Ecto neural progenitor cell (in vitro differentiated cells): ENCODE data around the gene DRD5.
"Not testable (repeated sequence)": the region's sequence is repeated elsewhere in the genome, so short reads cannot be mapped to it uniquely, and the experiment has no call there.

ENCODE experiments used
- DNase-seq: peaks from one replicate; pipeline ENCODE4 v3.0.0-alpha.2; 2018; ENCODE audit warnings: low spot score

DRD5 gene

GRCh38 chr4:9781343-9782135 is at the start of gene DRD5:
DRD5 (plus strand) TSS chr4:9781634; CDS start chr4:9782030, 396 bp downstream.
- DNase-seq: peak; percentile 70

DNA sequence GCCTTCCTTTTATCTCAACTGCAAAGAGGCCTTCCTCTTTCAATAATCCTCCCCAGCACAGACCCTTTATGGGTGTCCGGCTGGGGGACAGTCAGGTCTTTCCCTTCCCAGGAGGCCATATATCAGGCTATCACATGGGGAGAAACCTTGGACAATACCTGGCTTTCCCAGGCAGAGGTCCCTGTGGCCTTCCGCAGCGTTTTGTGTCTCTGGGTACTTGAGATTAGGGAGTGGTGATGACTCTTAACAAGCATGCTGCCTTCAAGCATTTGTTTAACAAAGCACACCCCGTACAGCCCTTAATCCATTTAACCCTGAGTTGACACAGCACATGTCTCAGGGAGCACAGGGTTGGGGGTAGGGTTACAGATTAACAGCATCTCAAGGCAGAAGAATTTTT is 49.2 kb upstream of the DRD5 start:
- not testable (repeated sequence) for DNase-seq

- no peak for DNase-seq
Measured at GRCh38 chr4:9735515-9735914, 45.9 kb upstream of the DRD5 start.

DNA sequence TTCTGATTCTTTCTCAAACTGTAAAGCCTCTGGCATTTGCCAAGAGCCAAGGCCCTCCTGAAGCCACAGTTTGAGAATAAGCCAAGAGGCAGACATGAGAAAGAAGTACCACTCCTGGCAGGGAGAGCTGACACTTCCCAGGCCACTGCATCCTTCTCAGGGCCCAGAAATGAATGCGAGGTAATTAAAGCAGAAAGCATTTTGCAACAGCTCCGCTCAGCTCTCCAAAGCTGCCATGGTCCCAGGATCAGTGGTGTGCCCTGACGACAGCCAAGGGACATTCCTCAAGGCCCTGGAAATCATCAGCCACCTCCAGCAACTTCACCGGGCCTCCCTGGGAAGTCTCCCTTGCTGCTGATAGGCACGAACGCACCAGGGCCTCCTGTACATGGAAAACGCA is 44.2 kb upstream of the DRD5 start:
- DNase-seq: not testable (repeated sequence)

DNA sequence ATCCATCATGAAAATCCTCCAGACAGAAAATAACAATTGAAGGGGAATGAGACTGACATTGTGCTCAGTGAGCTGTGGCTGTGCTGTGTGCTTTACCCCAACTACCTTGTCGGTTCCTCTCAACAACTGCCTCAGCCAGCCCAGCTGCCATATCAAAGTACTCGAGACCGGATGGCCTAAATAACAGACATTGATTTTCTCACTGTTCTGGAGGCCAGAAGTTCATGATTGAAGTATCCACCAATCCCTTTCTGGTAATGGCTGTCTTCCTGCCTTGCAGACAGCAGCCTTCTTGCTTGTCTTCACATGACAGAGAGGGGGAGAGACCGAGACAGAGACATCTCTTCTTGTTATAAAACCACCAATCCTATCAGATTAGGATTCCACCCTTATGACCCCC is 37.6 kb upstream of the DRD5 start:
- DNase-seq: not testable (repeated sequence)

DNA sequence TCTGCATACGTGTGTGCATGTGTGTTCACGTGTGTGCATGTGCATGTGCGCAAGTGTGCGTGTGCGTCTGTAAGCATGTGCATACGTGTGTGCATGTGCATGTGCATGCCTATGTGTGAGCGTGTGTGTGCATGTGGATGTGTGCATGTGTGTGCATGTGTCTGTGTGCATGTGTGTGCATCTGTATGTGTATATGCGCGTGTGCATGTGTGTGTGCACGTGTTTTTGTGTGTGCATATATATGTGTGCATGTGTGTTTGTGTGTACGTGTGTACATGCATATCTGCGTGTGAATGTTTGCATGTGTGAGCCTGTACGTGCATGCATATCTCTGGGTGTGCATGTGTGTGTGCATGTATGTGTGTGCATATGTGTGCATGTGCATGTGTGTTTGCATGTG is 35.7 kb upstream of the DRD5 start:
- DNase-seq: no peak

GRCh38 chr4:9758641-9759317 is 22.7 kb upstream of the DRD5 start:
- DNase-seq: no peak

DNA sequence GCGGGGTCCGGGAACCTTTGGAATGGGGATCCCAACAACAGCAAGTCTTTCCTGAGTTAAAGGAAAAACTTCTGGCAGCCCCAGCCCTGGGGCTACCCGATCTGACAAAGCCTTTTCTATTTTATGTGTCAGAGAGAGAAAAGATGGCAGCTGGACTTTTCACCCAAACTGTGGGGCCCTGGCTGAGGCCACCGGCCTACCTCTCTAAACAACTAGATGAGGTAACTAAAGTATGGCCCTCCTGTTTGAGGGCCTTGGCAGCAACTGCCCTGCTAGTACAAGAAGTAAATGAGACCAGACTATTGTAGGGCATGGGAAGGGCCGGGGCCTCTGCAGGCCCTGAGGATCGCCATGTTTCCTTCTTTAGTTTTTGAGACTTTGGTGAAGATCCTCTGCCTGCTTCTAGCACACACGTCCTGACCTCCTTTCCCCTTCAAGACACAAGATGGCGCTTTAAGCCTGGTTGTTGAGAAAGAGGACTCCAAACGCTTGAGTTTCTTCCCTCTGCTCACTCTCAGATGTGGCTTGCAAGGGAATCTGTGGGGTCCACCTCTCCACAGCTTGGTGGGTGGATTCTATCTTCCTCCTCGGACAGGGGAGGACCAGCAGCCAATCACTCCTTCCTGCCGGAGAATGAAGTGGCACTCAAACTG is 18.5 kb upstream of the DRD5 start:
- peak; percentile 68 for DNase-seq

DNA sequence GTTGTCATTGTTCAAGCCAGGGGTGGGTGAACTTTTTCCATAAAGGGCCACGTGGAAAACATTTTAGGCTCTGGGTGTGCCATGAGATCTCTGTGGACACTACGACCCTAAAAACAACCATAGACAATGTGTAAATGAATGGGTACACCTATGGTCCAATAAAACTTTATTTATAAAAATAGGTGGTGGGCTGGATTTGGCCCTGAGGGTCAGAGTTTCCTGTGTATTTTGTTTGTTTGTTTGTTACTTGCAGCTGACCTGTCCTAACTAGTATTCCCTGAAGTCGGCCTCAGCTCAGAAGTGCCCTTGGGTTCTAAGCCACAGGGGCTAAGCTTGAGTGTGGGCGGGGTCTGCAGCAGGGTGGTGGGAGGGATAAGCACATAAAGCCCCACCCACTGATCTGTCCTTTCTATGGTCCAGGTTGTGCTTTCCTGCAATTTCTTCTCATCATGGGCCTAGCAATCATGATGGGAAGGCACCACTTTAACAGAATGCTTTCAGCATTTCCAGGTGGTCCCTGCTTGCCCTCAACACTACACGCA is 17.2 kb upstream of the DRD5 start:
- DNase-seq: no peak

GRCh38 chr4:9765091-9765490 is 16.3 kb upstream of the DRD5 start:
- peak; percentile 57 for DNase-seq

- DNase-seq: no peak
Measured at GRCh38 chr4:9769321-9769720, 12.1 kb upstream of the DRD5 start.

- no peak for DNase-seq
Measured at GRCh38 chr4:9771034-9771433, 10.4 kb upstream of the DRD5 start.

DNA sequence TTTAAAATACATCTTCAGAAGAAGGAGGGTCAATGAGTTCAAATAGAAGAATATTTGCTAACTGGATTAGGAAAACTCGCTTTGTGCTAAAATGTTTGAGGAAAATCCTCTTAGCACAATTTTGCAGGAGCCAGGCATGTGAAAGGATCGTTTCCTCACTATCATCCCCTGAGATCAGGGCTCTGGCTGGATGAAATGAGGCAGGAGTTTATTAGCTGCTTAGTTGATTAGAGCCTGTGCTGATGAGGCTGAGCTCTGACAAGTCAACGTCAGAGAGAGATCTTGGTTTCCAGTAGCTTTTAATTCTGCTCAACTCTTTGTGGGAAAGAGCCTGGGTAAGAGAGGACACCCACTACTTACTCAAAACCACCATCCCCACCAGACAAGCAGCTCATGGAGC is 8.0 kb upstream of the DRD5 start:
- no peak for DNase-seq

DNA sequence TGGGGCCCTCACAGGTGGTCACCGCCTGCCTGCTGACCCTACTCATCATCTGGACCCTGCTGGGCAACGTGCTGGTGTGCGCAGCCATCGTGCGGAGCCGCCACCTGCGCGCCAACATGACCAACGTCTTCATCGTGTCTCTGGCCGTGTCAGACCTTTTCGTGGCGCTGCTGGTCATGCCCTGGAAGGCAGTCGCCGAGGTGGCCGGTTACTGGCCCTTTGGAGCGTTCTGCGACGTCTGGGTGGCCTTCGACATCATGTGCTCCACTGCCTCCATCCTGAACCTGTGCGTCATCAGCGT is 652 bp downstream of the DRD5 start:
- no peak for DNase-seq

DNA sequence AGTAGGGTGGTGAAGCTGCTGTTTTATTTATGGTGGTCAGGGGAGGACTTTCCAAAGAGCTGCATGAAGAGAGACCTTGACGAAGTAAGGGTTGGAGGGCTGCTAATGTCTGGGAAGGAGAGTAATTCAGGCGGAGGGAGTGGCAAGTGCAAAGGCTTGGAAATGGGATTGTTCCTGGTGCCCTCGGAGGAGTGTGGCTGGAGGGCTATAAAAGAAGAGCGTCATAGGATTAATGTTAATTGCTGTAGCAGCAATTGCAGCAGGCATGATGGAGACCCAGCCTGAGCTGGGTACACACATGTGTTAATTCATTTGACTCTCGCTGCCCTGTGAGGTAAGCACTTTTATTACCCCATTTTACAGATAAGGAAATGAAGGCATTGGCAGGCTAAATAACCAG is 4.5 kb downstream of the DRD5 start:
- not testable (repeated sequence) for DNase-seq

DNA sequence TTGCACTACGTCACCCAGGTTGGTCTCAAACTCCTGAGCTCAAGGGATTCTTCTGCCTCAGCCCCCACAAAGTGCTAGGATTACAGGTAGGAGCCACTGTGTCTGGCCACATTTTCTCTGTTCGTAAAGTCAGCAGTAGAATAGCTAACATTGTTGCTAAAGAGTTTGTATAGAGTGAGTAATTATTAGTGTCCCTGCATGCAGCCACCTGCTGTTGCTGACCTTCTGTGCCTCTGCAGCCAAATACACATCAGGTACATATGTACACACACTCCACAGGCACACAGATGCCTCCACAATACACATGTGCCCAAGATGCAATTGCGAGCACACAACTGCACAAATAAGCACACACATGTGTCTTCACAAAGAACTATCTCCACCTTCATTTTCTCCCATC is 10.9 kb downstream of the DRD5 start:
- no peak for DNase-seq

DNA sequence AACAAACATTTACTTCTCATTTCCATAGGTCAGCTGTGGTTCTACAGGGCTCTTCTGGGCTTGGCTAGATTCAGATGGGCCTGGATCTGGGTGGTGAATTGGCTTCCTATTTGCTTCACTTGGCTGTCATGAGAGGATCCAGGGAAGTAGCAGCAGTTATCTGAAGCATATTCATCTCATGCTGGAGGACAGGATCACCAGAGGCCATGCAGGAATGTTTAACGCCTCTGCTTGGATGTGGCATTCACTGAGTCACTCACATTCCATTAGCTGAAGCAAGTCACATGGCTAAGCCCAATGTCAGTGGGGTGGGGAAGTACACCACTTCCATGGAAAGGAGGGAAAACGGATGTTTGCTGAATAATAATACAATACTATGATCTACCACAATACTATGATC is 15.2 kb downstream of the DRD5 start:
- DNase-seq: not testable (repeated sequence)

GRCh38 chr4:9800848-9801247 is 19.4 kb downstream of the DRD5 start:
- no peak for DNase-seq

DNA sequence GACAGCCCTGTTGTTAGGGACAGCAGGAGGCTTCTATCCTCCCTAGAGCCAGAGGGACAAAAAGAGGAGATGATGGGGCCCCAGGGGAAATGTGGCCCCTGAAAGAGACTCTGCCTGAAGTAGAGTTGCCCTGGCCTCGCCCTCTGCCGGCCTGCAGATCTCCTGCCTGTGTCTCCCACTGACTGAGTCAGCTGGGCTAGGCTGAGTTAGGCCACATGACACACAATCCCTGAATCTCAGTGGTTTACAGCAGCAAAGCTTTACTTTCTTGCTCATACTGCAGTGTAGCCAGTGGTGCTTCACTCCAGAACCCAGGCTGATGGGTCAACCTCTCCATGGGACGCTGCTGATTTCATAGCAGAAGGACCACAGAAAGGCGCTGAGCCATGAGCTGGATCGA is 23.5 kb downstream of the DRD5 start:
- DNase-seq: no peak

DNA sequence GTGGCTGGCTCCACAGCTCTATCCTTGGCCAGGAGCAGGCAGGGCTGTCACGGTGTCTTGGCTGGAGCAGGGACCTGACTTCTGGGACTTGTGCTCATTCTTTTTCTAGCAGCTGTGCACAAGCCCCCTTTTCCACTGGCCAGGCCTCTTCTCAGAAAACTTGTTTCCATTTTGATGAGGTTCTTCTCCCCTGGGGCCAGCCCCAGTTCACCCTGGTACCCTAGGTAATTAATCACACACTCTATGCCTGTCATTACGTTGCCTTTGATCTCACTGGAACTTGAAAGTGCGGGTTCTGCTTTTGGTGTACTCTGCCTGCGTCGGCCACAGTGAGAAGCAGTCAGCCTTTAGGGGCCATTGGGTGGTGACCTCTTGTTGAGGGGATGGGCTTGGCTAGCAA is 26.6 kb downstream of the DRD5 start:
- DNase-seq: no peak

GRCh38 chr4:9811806-9812205 is 30.4 kb downstream of the DRD5 start:
- DNase-seq: no peak

DNA sequence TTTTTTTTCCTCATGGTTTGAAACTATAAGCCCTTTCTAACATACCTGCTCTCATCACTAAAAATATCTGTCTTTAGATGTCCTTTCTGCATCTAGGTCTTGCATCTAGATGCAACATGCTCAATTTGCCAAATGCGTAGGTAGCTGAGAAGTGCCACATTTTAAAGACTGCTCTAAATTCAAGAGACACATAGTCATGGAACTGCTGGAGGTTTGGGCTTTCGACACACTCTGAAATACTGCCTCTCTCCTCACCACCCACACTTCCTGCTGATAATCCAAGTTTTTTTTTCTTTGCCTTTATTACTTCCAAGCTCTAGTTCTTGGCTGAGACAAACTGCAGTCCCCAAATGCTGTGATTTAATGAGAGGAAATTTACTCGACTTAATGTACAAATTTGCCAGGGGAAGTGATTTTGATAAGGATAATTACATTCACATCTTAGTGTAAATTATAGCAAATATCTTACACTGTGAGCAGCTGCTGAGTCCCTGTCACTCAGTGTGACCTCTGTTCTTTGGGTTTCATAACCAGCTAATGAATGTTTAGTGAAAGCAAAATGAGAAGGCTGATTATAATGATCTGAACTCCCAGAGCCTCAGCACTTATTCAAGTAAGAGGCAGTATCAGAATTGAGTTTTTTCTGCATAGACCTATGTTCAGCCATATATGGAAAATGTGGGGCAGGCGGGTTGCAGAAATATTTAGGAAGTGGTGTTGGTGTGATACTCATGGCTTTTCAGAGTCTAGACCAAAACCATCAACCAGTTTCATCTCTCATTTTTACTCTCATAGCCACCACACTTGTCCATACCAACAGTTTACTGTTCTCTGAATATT is 31.3 kb downstream of the DRD5 start:
- no peak for DNase-seq
